K562 (cell line): ENCODE results near the gene MCAT. TPM values are rescaled to one million over a fixed set of nuclear protein-coding genes. Genes with fewer than 3 reads are reported as not detected.

Experiments
- GABPB1 ChIP-seq: sonication (generic); formaldehyde crosslinking; IDR thresholded peaks from 2 replicates; pipeline ENCODE4 v1.8.0; 2022; ENCODE audit warnings: mild to moderate bottlenecking, missing genetic modification reagents
- ILF3 ChIP-seq: fragments of 450-650 bp; IDR thresholded peaks from 2 replicates; pipeline ENCODE4 v1.6.1; 2018; ENCODE audit warnings: antibody characterized with exemption, mild to moderate bottlenecking, moderate library complexity, borderline replicate concordance
- KLF1 ChIP-seq: fragments of 450-650 bp; IDR thresholded peaks from 2 replicates; pipeline ENCODE4 v1.6.1; 2016; ENCODE audit warnings: missing genetic modification characterization, missing compliant biosample characterization
- LCOR ChIP-seq: sonication (generic); formaldehyde crosslinking; IDR thresholded peaks from 2 replicates; pipeline ENCODE4 v1.8.0; 2022; ENCODE audit warnings: mild to moderate bottlenecking, missing genetic modification reagents
- MTA3 ChIP-seq: fragments of 450-650 bp; formaldehyde crosslinking; IDR thresholded peaks from 2 replicates; pipeline ENCODE4 v1.6.1; 2017; ENCODE audit warnings: mild to moderate bottlenecking, borderline replicate concordance
- MXI1 ChIP-seq: IDR thresholded peaks from 2 replicates; pipeline ENCODE4 v1.6.1; 2011; ENCODE audit warnings: low read depth, mild to moderate bottlenecking, improper control_type of control experiment, low read length
- NFYB ChIP-seq: IDR thresholded peaks from 2 replicates; pipeline ENCODE4 v1.6.1; 2011; ENCODE audit warnings: mild to moderate bottlenecking, moderate library complexity; ENCODE audit not compliant: insufficient read length; ENCODE audit errors: extremely low read depth
- NR2C1 ChIP-seq, 2 experiments: fragments of 450-650 bp; IDR thresholded peaks; 2 replicates each; pipeline ENCODE4 v1.6.1; 2017; ENCODE audit warnings: mild to moderate bottlenecking in 2 of 2, antibody characterized with exemption in 1 of 2, inconsistent platforms in 1 of 2, missing compliant biosample characterization in 1 of 2, missing genetic modification characterization in 1 of 2
- RB1 ChIP-seq: fragments of 450-650 bp; IDR thresholded peaks from 2 replicates; pipeline ENCODE4 v1.6.1; 2017; ENCODE audit warnings: low read depth, mild to moderate bottlenecking
- RBFOX2 ChIP-seq: fragments of 200-400 bp; formaldehyde crosslinking; IDR thresholded peaks from 2 replicates; pipeline ENCODE4 v1.6.1; 2017; ENCODE audit warnings: low read depth, mild to moderate bottlenecking, low read length, moderate library complexity
- SIN3B ChIP-seq: fragments of 450-650 bp; IDR thresholded peaks from 2 replicates; pipeline ENCODE4 v1.6.1; 2017; ENCODE audit warnings: low read depth, mild to moderate bottlenecking, moderate library complexity
- TAF9B ChIP-seq: fragments of 450-650 bp; IDR thresholded peaks from 2 replicates; pipeline ENCODE4 v1.6.1; 2018; ENCODE audit warnings: mild to moderate bottlenecking; ENCODE audit not compliant: partially characterized antibody
- TEAD1 ChIP-seq, 2 experiments: fragments of 450-650 bp in 1 of 2; sonication (generic) in 1 of 2; formaldehyde crosslinking; IDR thresholded peaks; 2 replicates each; pipeline versions ENCODE4 v1.4.0 to v1.8.0; 2020 to 2022; ENCODE audit warnings: mild to moderate bottlenecking in 2 of 2, missing genetic modification reagents in 1 of 2
- ZBTB7A ChIP-seq: IDR thresholded peaks from 2 replicates; pipeline ENCODE4 v1.6.1; 2011; ENCODE audit warnings: low read depth, mild to moderate bottlenecking, low read length, moderate library complexity, borderline replicate concordance; ENCODE audit not compliant: control insufficient read depth
- ZEB2 ChIP-seq: fragments of 450-650 bp; IDR thresholded peaks from 2 replicates; pipeline ENCODE4 v1.6.1; 2016
- ZNF444 ChIP-seq: fragments of 250-450 bp; sonication (Bioruptor Pico); IDR thresholded peaks from 2 replicates; pipeline ENCODE4 v1.4.0; 2020; ENCODE audit warnings: mild to moderate bottlenecking, moderate library complexity
- polyA plus RNA-seq, 8 experiments: library from polyadenylated mRNA; depleted of rRNA in 4 of 8; stranded (reverse) in 5 of 8; unstranded in 3 of 8; fragments of >200 nt; fragmentation: Nextera tagmentation in 2 of 8; fragmentation: Illumina TruSeq in 1 of 8; extraction: Ambion mirVana in 2 of 8; extraction: Trizol in 1 of 8; gene quantifications; 2 replicates each; pipeline versions ENCODE4 v1.2.1 to v1.2.3, GENCODE V29; 2011 to 2014; ENCODE audit warnings: inconsistent platforms in 1 of 8, missing spikeins in 1 of 8
- total RNA-seq, 7 experiments: library from RNA; depleted of rRNA in 6 of 7; stranded (reverse); fragments of >200 nt in 6 of 7; fragmentation: Illumina TruSeq in 2 of 7; extraction: Trizol in 2 of 7; gene quantifications; 2 replicates each; pipeline versions ENCODE4 v1.2.1 to v1.2.3, GENCODE V29; 2011 to 2021; ENCODE audit warnings: low replicate concordance in 1 of 7
- TF ChIP-seq, protein P1 (sequence below), 2 experiments: fragments of 450-650 bp in 1 of 2; sonication (generic) in 1 of 2; formaldehyde crosslinking in 1 of 2; IDR thresholded peaks; 2 replicates each; pipeline versions ENCODE4 v1.7.1 to v1.9.0; 2016 to 2022; ENCODE audit warnings: inconsistent platforms in 1 of 2, mild to moderate bottlenecking in 1 of 2, missing genetic modification reagents in 1 of 2
- TF ChIP-seq, protein P2 (sequence below): fragments of 450-650 bp; formaldehyde crosslinking; IDR thresholded peaks from 2 replicates; pipeline ENCODE4 v1.4.0; 2020; ENCODE audit warnings: mild to moderate bottlenecking, moderate library complexity

The MCAT gene
- total and polyA plus RNA-seq, 9 of the 15 experiments (the other 6 are each of a cell fraction or from before 2014, with no cell fraction given) = 3.3 to 27.8 (median 13.9) TPM

DNA sequence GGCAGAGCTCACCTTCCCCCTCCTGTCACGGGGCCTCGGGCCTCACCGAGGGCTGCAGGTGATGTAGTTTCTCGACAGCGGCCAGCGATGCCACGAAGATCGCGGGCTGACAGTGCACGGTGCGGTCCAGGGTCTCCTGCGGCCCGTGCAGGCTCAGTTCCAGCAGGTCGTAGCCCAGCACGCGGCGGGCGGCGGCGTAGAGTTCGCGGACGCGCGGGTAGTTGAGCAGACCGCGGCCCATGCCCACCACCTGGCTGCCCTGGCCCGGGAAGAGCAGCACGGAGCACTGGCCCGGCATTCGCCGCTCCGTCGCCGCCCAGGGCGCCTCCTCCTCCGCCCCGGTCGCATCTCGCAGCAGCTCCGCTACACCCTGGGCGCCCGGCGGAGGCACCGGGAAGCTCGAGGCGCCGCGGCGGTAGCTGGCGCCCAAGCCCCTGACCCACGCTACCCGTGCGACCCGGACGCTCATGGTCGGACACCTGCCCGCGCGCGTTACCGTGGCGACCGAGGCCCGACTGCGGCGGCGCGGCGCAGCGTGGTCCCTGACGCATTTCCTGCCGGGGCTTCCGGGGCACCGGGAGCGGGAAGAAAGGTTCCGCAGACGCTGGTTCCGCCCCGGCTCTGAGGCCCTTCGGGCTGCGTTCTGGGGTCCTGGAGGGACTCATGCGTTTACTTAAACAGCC lies at the start of gene MCAT (continued):
- TF ChIP-seq, protein P1, sequence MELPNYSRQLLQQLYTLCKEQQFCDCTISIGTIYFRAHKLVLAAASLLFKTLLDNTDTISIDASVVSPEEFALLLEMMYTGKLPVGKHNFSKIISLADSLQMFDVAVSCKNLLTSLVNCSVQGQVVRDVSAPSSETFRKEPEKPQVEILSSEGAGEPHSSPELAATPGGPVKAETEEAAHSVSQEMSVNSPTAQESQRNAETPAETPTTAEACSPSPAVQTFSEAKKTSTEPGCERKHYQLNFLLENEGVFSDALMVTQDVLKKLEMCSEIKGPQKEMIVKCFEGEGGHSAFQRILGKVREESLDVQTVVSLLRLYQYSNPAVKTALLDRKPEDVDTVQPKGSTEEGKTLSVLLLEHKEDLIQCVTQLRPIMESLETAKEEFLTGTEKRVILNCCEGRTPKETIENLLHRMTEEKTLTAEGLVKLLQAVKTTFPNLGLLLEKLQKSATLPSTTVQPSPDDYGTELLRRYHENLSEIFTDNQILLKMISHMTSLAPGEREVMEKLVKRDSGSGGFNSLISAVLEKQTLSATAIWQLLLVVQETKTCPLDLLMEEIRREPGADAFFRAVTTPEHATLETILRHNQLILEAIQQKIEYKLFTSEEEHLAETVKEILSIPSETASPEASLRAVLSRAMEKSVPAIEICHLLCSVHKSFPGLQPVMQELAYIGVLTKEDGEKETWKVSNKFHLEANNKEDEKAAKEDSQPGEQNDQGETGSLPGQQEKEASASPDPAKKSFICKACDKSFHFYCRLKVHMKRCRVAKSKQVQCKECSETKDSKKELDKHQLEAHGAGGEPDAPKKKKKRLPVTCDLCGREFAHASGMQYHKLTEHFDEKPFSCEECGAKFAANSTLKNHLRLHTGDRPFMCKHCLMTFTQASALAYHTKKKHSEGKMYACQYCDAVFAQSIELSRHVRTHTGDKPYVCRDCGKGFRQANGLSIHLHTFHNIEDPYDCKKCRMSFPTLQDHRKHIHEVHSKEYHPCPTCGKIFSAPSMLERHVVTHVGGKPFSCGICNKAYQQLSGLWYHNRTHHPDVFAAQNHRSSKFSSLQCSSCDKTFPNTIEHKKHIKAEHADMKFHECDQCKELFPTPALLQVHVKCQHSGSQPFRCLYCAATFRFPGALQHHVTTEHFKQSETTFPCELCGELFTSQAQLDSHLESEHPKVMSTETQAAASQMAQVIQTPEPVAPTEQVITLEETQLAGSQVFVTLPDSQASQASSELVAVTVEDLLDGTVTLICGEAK (IDR thresholded peaks at IDR 0.05) = peak; percentile 96
- TF ChIP-seq, protein P1 (CRISPR knock-in tag; IDR thresholded peaks at IDR 0.05) = no peak
- TF ChIP-seq ZBTB7A (peak; percentile 29; the same call in 1 of the 2 replicates), RBFOX2 (peak; percentile 84), SIN3B (peak; percentile 90), NFYB (no peak), ZEB2 (peak; percentile 91), TAF9B (no peak), TEAD1 (CRISPR knock-in tag; IDR thresholded peaks at IDR 0.05) (peak in 1 of 2 experiments; percentile 65; a peak in 1 of 4 replicates), MXI1 (peak; percentile 78), NR2C1 (IDR thresholded peaks at IDR 0.05) (peak; percentile 67), NR2C1 (tag; IDR thresholded peaks at IDR 0.05) (peak; percentile 82), MTA3 (0 out of 2 replicates have a peak, but pooled peaks have one; percentile 27), LCOR (no peak), ILF3 (no peak), KLF1 (tag) (no peak), GABPB1 (peak; percentile 97), ZNF444 (CRISPR knock-in tag) (no peak), RB1 (peak; percentile 90)
- TF ChIP-seq, protein P2, sequence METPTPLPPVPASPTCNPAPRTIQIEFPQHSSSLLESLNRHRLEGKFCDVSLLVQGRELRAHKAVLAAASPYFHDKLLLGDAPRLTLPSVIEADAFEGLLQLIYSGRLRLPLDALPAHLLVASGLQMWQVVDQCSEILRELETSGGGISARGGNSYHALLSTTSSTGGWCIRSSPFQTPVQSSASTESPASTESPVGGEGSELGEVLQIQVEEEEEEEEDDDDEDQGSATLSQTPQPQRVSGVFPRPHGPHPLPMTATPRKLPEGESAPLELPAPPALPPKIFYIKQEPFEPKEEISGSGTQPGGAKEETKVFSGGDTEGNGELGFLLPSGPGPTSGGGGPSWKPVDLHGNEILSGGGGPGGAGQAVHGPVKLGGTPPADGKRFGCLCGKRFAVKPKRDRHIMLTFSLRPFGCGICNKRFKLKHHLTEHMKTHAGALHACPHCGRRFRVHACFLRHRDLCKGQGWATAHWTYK (CRISPR knock-in tag) = peak; percentile 47; the same call in 1 of the 2 replicates
